ENCODE data around the gene TMPRSS4. TPM values are rescaled to one million over a fixed set of nuclear protein-coding genes. Genes with fewer than 3 reads are reported as not detected.

The TMPRSS4 gene
- total and polyA plus RNA-seq, 9 of the 15 experiments (the other 6 are each of a cell fraction or from before 2014, with no cell fraction given) = 4.0 to 10.0 (median 5.6) TPM

DNA sequence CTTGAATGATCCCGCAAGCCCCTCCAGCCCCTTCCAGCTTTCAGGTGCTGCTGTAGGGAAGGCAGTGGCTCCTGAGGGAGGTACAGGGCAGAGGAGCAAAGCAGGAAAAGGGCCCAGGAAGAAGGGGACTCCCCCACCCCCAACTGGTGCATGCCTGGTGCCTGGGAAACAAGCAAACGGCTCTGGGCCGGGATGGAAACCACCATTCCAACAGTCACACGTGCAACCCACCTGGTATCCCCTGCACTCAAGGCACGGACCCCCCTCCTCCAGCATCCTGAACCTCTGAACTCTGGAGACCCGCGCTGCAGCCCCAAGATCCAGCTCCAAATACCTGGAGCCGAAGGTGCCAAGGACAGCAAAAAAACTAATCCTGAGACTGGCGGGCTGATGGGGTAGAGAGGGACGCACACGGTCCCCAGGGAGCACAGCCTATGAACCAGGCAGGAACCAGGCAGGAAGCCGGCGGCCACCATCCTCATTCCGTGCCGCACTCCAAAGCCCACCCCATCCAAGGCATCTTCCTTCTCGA is 75.2 kb downstream of the TMPRSS4 start:
- ATAC-seq (no peak), DNase-seq (ENCODE audit: extremely low read depth in 1 of 4, low spot score in 3 of 4) (no peak), FAIRE-seq (no peak)
- no peak for TF ChIP-seq POLR2AphosphoS5 (IDR thresholded peaks at IDR 0.05; ENCODE audit: control insufficient read depth, insufficient read depth, low read depth, low read length)
- TF ChIP-seq POLR3A (IDR thresholded peaks at IDR 0.05; ENCODE audit: borderline replicate concordance, extremely low read depth, insufficient read depth, insufficient read length) = no peak
- TF ChIP-seq FOSL1 (tag; conservative IDR thresholded peaks at IDR 0.05) = no peak
- TF ChIP-seq, protein P1, sequence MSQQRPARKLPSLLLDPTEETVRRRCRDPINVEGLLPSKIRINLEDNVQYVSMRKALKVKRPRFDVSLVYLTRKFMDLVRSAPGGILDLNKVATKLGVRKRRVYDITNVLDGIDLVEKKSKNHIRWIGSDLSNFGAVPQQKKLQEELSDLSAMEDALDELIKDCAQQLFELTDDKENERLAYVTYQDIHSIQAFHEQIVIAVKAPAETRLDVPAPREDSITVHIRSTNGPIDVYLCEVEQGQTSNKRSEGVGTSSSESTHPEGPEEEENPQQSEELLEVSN (IDR thresholded peaks at IDR 0.05; ENCODE audit: borderline replicate concordance in 1 of 2, extremely low read depth in 1 of 2, insufficient read depth in 1 of 2, insufficient read length in 1 of 2, low read depth in 1 of 2, low read length in 1 of 2, poor library complexity in 1 of 2, severe bottlenecking in 1 of 2) = no peak
- no peak for TF ChIP-seq ZNF224 (CRISPR knock-in tag; IDR thresholded peaks at IDR 0.05)
- TF ChIP-seq, protein P2, sequence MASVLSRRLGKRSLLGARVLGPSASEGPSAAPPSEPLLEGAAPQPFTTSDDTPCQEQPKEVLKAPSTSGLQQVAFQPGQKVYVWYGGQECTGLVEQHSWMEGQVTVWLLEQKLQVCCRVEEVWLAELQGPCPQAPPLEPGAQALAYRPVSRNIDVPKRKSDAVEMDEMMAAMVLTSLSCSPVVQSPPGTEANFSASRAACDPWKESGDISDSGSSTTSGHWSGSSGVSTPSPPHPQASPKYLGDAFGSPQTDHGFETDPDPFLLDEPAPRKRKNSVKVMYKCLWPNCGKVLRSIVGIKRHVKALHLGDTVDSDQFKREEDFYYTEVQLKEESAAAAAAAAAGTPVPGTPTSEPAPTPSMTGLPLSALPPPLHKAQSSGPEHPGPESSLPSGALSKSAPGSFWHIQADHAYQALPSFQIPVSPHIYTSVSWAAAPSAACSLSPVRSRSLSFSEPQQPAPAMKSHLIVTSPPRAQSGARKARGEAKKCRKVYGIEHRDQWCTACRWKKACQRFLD (CRISPR knock-in tag; IDR thresholded peaks at IDR 0.05) = no peak
- Histone ChIP-seq H3K4me2 (ENCODE audit: insufficient read depth, low read length) (no peak overlapping the region), H3K9me3 (replicated peaks; ENCODE audit: control insufficient read depth, insufficient read depth, low read depth, low read length) (no peaks in the 10 kb centered on the region), H3K36me3 (ENCODE audit: control insufficient read depth, insufficient read depth, low read length) (no peaks in the 10 kb centered on the region), H2AFZ (ENCODE audit: low read depth, low read length) (no peak overlapping the region), H3K79me2 (ENCODE audit: control insufficient read depth, insufficient read depth, low read length) (no peaks in the 10 kb centered on the region), H4K20me1 (replicated peaks; ENCODE audit: control insufficient read depth, insufficient read depth, low read length) (0 out of 2 replicates have a peak, but pooled peaks cover 4% of the 10 kb centered on the region), H3K4me3 (no peak overlapping the region), H3K4me1 (replicated peaks in 1 of 2; ENCODE audit: control insufficient read depth in 2 of 2, insufficient read depth in 2 of 2, low read length in 2 of 2) (peaks cover 0 to 16% of the 10 kb centered on the region in 2 experiments; a peak in 3 of 5 replicates), H3K27me3 (ENCODE audit: control insufficient read depth in 2 of 2, insufficient read depth in 2 of 2, low read length in 2 of 2) (peaks cover 49 to 90% of the 10 kb centered on the region in 2 experiments), H3K27ac (ENCODE audit: extremely low read depth, low read depth, low read length) (no peak overlapping the region), H3K9ac (ENCODE audit: insufficient read depth in 1 of 2, low read depth in 2 of 2, low read length in 2 of 2) (no peak overlapping the region), H3K9me1 (ENCODE audit: control insufficient read depth, insufficient read depth, low read length) (no peaks in the 10 kb centered on the region)
- in situ Hi-C loops (cut with MboI) = no loop called here
- CTCF ChIA-PET (ENCODE audit: low intra/inter-chr PET ratio) = interaction anchor here (0.9 kb wide), 1 partner anchor 333 kb away, joined by 3 read pairs; no protein-coding TSS in a partner anchor
- intact Hi-C loops (cut with micrococcal nuclease) = no loop called here
- 21% methylated on average over 10 of the region's 16 CpGs for WGBS (ENCODE audit: insufficient coverage, low coverage, missing lambda C conversion rate)
- POLR2A ChIA-PET = no interaction called here
- no TSS peak for BruUV-seq (replicated peaks)
